GM23338 (cell line): Measurements from ENCODE around the gene NAALADL2. TPM values are rescaled to one million over a fixed set of nuclear protein-coding genes. Genes with fewer than 3 reads are reported as not detected.
"Not testable (repeated sequence)": the region's sequence is repeated elsewhere in the genome, so short reads cannot be mapped to it uniquely, and the experiment has no call there.

Experiments
- ATAC-seq: fragments of 200-7000 bp; cut with Tn5 transposase; 3 replicates; pipeline ENCODE4 v1.9.1; 2020
- DNase-seq: peaks from one replicate; pipeline ENCODE4 v3.0.0-alpha.2; 2015; ENCODE audit warnings: low spot score
- H2AFZ ChIP-seq: fragments of 200-600 bp; sonication (generic); 2 replicates; pipeline ENCODE4 v1.8.0; 2016; ENCODE audit warnings: antibody characterized with exemption, mild to moderate bottlenecking, moderate library complexity
- H3F3A ChIP-seq: fragments of 200-600 bp; sonication (generic); replicated peaks from 2 replicates; pipeline ENCODE4 v1.8.0; 2017; ENCODE audit warnings: antibody characterized with exemption, mixed run types, low read depth
- H3K27ac ChIP-seq: fragments of 200-600 bp; sonication (generic); 2 replicates; pipeline ENCODE4 v1.6.1; 2016; ENCODE audit warnings: low read depth
- H3K27me3 ChIP-seq: fragments of 200-600 bp; sonication (generic); 2 replicates; pipeline ENCODE4 v1.8.0; 2016; ENCODE audit warnings: mild to moderate bottlenecking, mixed run types, moderate library complexity; ENCODE audit not compliant: insufficient read depth
- H3K36me3 ChIP-seq: fragments of 200-600 bp; sonication (generic); 2 replicates; pipeline ENCODE4 v1.8.0; 2016; ENCODE audit warnings: mild to moderate bottlenecking; ENCODE audit not compliant: insufficient read depth
- H3K4me1 ChIP-seq: fragments of 200-600 bp; sonication (generic); 2 replicates; pipeline ENCODE4 v1.8.0; 2016; ENCODE audit warnings: mild to moderate bottlenecking, moderate library complexity; ENCODE audit not compliant: insufficient read depth
- H3K4me2 ChIP-seq: fragments of 200-600 bp; sonication (generic); 2 replicates; pipeline ENCODE4 v1.7.1; 2017; ENCODE audit warnings: mixed run types
- H3K4me3 ChIP-seq: fragments of 200-600 bp; sonication (generic); 2 replicates; pipeline ENCODE4 v1.6.1; 2016; ENCODE audit warnings: mixed run types
- H3K79me2 ChIP-seq: fragments of 200-600 bp; sonication (generic); replicated peaks from 2 replicates; pipeline ENCODE4 v1.8.0; 2017; ENCODE audit warnings: mild to moderate bottlenecking; ENCODE audit not compliant: insufficient read depth
- H3K9me2 ChIP-seq: fragments of 200-600 bp; sonication (generic); 2 replicates; pipeline ENCODE4 v1.8.0; 2017; ENCODE audit not compliant: insufficient read depth
- H4K20me1 ChIP-seq: fragments of 200-600 bp; sonication (generic); replicated peaks from 2 replicates; pipeline ENCODE4 v1.8.0; 2017; ENCODE audit warnings: mild to moderate bottlenecking; ENCODE audit not compliant: insufficient read depth
- H3K27ac Mint-ChIP-seq: 2 replicates; pipeline ENCODE4 v1.8.0; 2020; ENCODE audit warnings: inconsistent platforms, mild to moderate bottlenecking, moderate library complexity, mixed read lengths
- H3K27me3 Mint-ChIP-seq: 3 replicates; pipeline ENCODE4 v1.8.0; 2022; ENCODE audit warnings: low read depth, mild to moderate bottlenecking, moderate library complexity, mixed read lengths, inconsistent platforms; ENCODE audit not compliant: insufficient read depth, poor library complexity
- H3K36me3 Mint-ChIP-seq: 3 replicates; pipeline ENCODE4 v1.8.0; 2021; ENCODE audit warnings: low read depth, mild to moderate bottlenecking, inconsistent platforms, moderate library complexity, mixed read lengths
- H3K4me1 Mint-ChIP-seq: 3 replicates; pipeline ENCODE4 v1.8.0; 2020; ENCODE audit warnings: mild to moderate bottlenecking, inconsistent platforms, mixed read lengths
- H3K4me3 Mint-ChIP-seq: 3 replicates; pipeline ENCODE4 v1.8.0; 2021; ENCODE audit warnings: moderate library complexity, mild to moderate bottlenecking, inconsistent platforms, mixed read lengths
- H3K9me3 Mint-ChIP-seq: 3 replicates; pipeline ENCODE4 v1.8.0; 2020; ENCODE audit warnings: moderate library complexity, mild to moderate bottlenecking, inconsistent platforms, mixed read lengths
- EZH2phosphoT487 ChIP-seq: fragments of 200-600 bp; sonication (generic); IDR thresholded peaks from one replicate; pipeline ENCODE4 v1.8.1; 2018; ENCODE audit warnings: antibody characterized with exemption; ENCODE audit not compliant: unreplicated experiment
- NANOG ChIP-seq: IDR thresholded peaks from 2 replicates; pipeline ENCODE4 v1.6.1; 2016; ENCODE audit warnings: antibody characterized with exemption, borderline replicate concordance
- POLR2AphosphoS5 ChIP-seq: IDR thresholded peaks from 2 replicates; pipeline ENCODE4 v1.6.1; 2016; ENCODE audit warnings: antibody characterized with exemption, low read depth
- REST ChIP-seq: IDR thresholded peaks from one replicate; pipeline ENCODE4 v1.6.1; 2018; ENCODE audit warnings: antibody characterized with exemption; ENCODE audit not compliant: unreplicated experiment
- ZNF114 ChIP-seq: fragments of 250-450 bp; sonication (Bioruptor Pico); IDR thresholded peaks from 2 replicates; pipeline ENCODE4 v1.5.0; 2020; ENCODE audit warnings: mild to moderate bottlenecking, moderate library complexity
- ZNF331 ChIP-seq: fragments of 250-450 bp; sonication (Bioruptor Pico); IDR thresholded peaks from 2 replicates; pipeline ENCODE4 v1.5.0; 2020; ENCODE audit warnings: low read depth, mild to moderate bottlenecking, moderate library complexity
- polyA plus RNA-seq: library from polyadenylated mRNA; unstranded; fragments of >200 nt; fragmentation: Nextera tagmentation; extraction: Ambion mirVana; gene quantifications from 2 replicates; pipeline ENCODE4 v1.2.1, GENCODE V29; 2016
- total RNA-seq: library from RNA; depleted of rRNA; stranded (reverse); fragments of >200 nt; shearing (Covaris generic); gene quantifications from 2 replicates; pipeline ENCODE4 v1.2.3, GENCODE V29; 2014
- TF ChIP-seq, protein P1 (sequence below), 2 experiments: fragments of 200-600 bp in 1 of 2; sonication (generic) in 1 of 2; conservative IDR thresholded peaks; 2 replicates each; pipeline versions ENCODE4 v1.5.1 to v1.6.1; 2016 to 2017; ENCODE audit warnings: antibody characterized with exemption in 2 of 2, low read depth in 2 of 2, mild to moderate bottlenecking in 2 of 2, moderate library complexity in 1 of 2

NAALADL2 gene
- total and polyA plus RNA-seq, 2 experiments from 2014 or later = 1.6 to 2.6 TPM

GRCh38 chr3:175826759-175827158, 967.6 kb downstream of the NAALADL2 start:
- Histone ChIP-seq H3K27me3 (no peaks in the 10 kb centered on the region), H3K79me2 (no peaks in the 10 kb centered on the region), H3K4me1 (0 out of 2 replicates have a peak, but pooled peaks cover 7% of the 10 kb centered on the region), H3K4me2 (no peak overlapping the region), H3K4me3 (no peak overlapping the region), H4K20me1 (no peaks in the 10 kb centered on the region), H2AFZ (no peak overlapping the region), H3K9me2 (peaks cover 8% of the 10 kb centered on the region), H3K27ac (no peak overlapping the region), H3K36me3 (no peaks in the 10 kb centered on the region), H3F3A (no peaks in the 10 kb centered on the region)
- Mint-ChIP-seq H3K27ac (no peak overlapping the region), H3K36me3 (peaks cover 7% of the 10 kb centered on the region; the same call in 2 of the 3 replicates), H3K4me1 (peaks cover 28% of the 10 kb centered on the region), H3K27me3 (peaks cover 10% of the 10 kb centered on the region), H3K4me3 (no peak overlapping the region), H3K9me3 (peaks cover 3% of the 10 kb centered on the region; the same call in 1 of the 3 replicates)
- DNase-seq = no peak
- TF ChIP-seq ZNF331 (no peak), ZNF114 (CRISPR knock-in tag) (no peak), NANOG (no peak), REST (no peak), POLR2AphosphoS5 (no peak), EZH2phosphoT487 (no peak)
- TF ChIP-seq, protein P1, sequence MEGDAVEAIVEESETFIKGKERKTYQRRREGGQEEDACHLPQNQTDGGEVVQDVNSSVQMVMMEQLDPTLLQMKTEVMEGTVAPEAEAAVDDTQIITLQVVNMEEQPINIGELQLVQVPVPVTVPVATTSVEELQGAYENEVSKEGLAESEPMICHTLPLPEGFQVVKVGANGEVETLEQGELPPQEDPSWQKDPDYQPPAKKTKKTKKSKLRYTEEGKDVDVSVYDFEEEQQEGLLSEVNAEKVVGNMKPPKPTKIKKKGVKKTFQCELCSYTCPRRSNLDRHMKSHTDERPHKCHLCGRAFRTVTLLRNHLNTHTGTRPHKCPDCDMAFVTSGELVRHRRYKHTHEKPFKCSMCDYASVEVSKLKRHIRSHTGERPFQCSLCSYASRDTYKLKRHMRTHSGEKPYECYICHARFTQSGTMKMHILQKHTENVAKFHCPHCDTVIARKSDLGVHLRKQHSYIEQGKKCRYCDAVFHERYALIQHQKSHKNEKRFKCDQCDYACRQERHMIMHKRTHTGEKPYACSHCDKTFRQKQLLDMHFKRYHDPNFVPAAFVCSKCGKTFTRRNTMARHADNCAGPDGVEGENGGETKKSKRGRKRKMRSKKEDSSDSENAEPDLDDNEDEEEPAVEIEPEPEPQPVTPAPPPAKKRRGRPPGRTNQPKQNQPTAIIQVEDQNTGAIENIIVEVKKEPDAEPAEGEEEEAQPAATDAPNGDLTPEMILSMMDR (conservative IDR thresholded peaks at IDR 0.05; ENCODE audit: low read depth in 2 of 2) = no peak
- no peak for ATAC-seq

GRCh38 chr3:175829809-175830208, 970.7 kb downstream of the NAALADL2 start:
- H3K27me3 Mint-ChIP-seq = peaks cover 10% of the 10 kb centered on the region
- not testable (repeated sequence) for H3K36me3 Mint-ChIP-seq

More at GRCh38 chr3:175829809-175830208, 970.7 kb downstream of the NAALADL2 start:
- not testable (repeated sequence) for H3K4me3 Mint-ChIP-seq, DNase-seq, H3K27ac Mint-ChIP-seq, H3K79me2 ChIP-seq, H3F3A ChIP-seq, H3K4me1 ChIP-seq, ATAC-seq, H3K4me3 ChIP-seq, H3K27me3 ChIP-seq, H2AFZ ChIP-seq, H3K9me3 Mint-ChIP-seq, H3K36me3 ChIP-seq, H4K20me1 ChIP-seq, H3K27ac ChIP-seq, H3K4me2 ChIP-seq
- peaks cover 14% of the 10 kb centered on the region for H3K9me2 ChIP-seq
- peaks cover 11% of the 10 kb centered on the region for H3K4me1 Mint-ChIP-seq
